H1 (cell line): Measurements from ENCODE around the gene TUT4. TPM values are rescaled to one million over a fixed set of nuclear protein-coding genes. Genes with fewer than 3 reads are reported as not detected.

ENCODE experiments used
- CTCF ChIA-PET: fragments of 300-600 bp; sonication (Branson Sonifier 250); formaldehyde crosslinking; loops from one replicate; lab custom pipeline; 2021; ENCODE audit not compliant: partially characterized antibody; lab: Charles Lee
- POLR2A ChIA-PET: fragments of 300-600 bp; sonication (Branson Sonifier 250); formaldehyde crosslinking; loops from one replicate; lab custom pipeline; 2021; ENCODE audit warnings: inconsistent platforms; ENCODE audit not compliant: partially characterized antibody; lab: Charles Lee
- DNase-seq, 2 experiments: peaks; one replicate each; pipeline versions ENCODE4 v3.0.0 to v3.0.0-alpha.2; 2010 to 2022; ENCODE audit warnings: low spot score in 2 of 2, low read depth in 1 of 2, mixed read lengths in 1 of 2
- FAIRE-seq: peaks from 2 replicates; lab custom pipeline; 2011; peaks lifted over from hg19 to GRCh38; lab: Jason Lieb, UNC
- H2AFZ ChIP-seq: 2 replicates; pipeline ENCODE4 v1.8.1; 2012; ENCODE audit warnings: low read length, inconsistent platforms
- H2AK5ac ChIP-seq: 2 replicates; pipeline ENCODE4 v1.6.1; 2013; ENCODE audit warnings: low read depth, low read length
- H2BK120ac ChIP-seq: replicated peaks from 2 replicates; pipeline ENCODE3; 2013; ENCODE audit warnings: low read depth, low read length, inconsistent platforms
- H2BK12ac ChIP-seq: 2 replicates; pipeline ENCODE4 v1.6.1; 2013; ENCODE audit warnings: low read depth, low read length
- H2BK15ac ChIP-seq: 2 replicates; pipeline ENCODE4 v1.6.1; 2013; ENCODE audit warnings: low read length
- H2BK20ac ChIP-seq: 2 replicates; pipeline ENCODE4 v1.6.1; 2013; ENCODE audit warnings: low read length
- H2BK5ac ChIP-seq: 2 replicates; pipeline ENCODE4 v1.6.1; 2013; ENCODE audit warnings: low read depth, low read length
- H3K14ac ChIP-seq: 2 replicates; pipeline ENCODE4 v1.6.1; 2013; ENCODE audit warnings: inconsistent platforms; ENCODE audit not compliant: insufficient read length
- H3K18ac ChIP-seq: 2 replicates; pipeline ENCODE4 v1.6.1; 2013; ENCODE audit warnings: low read length; ENCODE audit errors: extremely low read depth
- H3K23ac ChIP-seq: 2 replicates; pipeline ENCODE4 v1.6.1; 2013; ENCODE audit warnings: inconsistent platforms; ENCODE audit not compliant: insufficient read length
- H3K23me2 ChIP-seq: 2 replicates; pipeline ENCODE4 v1.6.1; 2013; ENCODE audit warnings: low read depth, low read length
- H3K27ac ChIP-seq: 2 replicates; pipeline ENCODE4 v1.6.1; 2011; ENCODE audit warnings: low read depth, low read length, inconsistent platforms
- H3K27me3 ChIP-seq, 4 experiments: replicated peaks in 1 of 4; 1 replicate in 1 of 4; 2 replicates in 3 of 4; pipeline versions ENCODE4 v1.6.1 to v1.8.1; 2011 to 2013; ENCODE audit warnings: low read length in 3 of 4, mild to moderate bottlenecking in 3 of 4, inconsistent platforms in 2 of 4, mixed read lengths in 2 of 4, moderate library complexity in 1 of 4; ENCODE audit not compliant: control insufficient read depth in 3 of 4, insufficient read depth in 3 of 4; ENCODE audit errors: extremely low read depth in 1 of 4
- H3K36me3 ChIP-seq, 4 experiments: 2 replicates each; pipeline versions ENCODE4 v1.6.1 to v1.8.1; 2011 to 2013; ENCODE audit warnings: mild to moderate bottlenecking in 4 of 4, low read length in 3 of 4, moderate library complexity in 2 of 4, control low read depth in 1 of 4, inconsistent platforms in 1 of 4; ENCODE audit not compliant: insufficient read depth in 4 of 4, control insufficient read depth in 2 of 4
- H3K4ac ChIP-seq: replicated peaks from 2 replicates; pipeline ENCODE3; 2013; ENCODE audit warnings: low read length, low read depth, mixed read lengths, inconsistent platforms; ENCODE audit not compliant: insufficient read length
- H3K4me1 ChIP-seq, 4 experiments: replicated peaks in 1 of 4; 1 replicate in 1 of 4; 2 replicates in 3 of 4; pipeline versions ENCODE4 v1.6.1 to v1.8.1; 2011 to 2013; ENCODE audit warnings: low read length in 3 of 4, inconsistent platforms in 2 of 4, mixed read lengths in 1 of 4; ENCODE audit not compliant: insufficient read depth in 4 of 4, control insufficient read depth in 3 of 4
- H3K4me2 ChIP-seq, 2 experiments: 2 replicates each; pipeline versions ENCODE4 v1.6.1 to v1.8.1; 2011 to 2013; ENCODE audit warnings: low read depth in 2 of 2, low read length in 2 of 2, control low read depth in 1 of 2, inconsistent platforms in 1 of 2, mild to moderate bottlenecking in 1 of 2; ENCODE audit not compliant: insufficient read depth in 1 of 2
- H3K4me3 ChIP-seq, 4 experiments: fragments of 200-600, 300-600 bp in 1 of 4; sonication (generic), shearing (Covaris generic), sonication (Bioruptor Twin) in 1 of 4; 2 replicates each; pipeline versions ENCODE4 v1.5.1 to v1.8.1; 2011 to 2016; ENCODE audit warnings: low read length in 4 of 4, low read depth in 3 of 4, control low read depth in 2 of 4, inconsistent platforms in 2 of 4, mild to moderate bottlenecking in 2 of 4, mixed read lengths in 1 of 4, moderate library complexity in 1 of 4; ENCODE audit not compliant: insufficient read depth in 2 of 4; ENCODE audit errors: extremely low read depth in 1 of 4
- H3K56ac ChIP-seq: replicated peaks from 2 replicates; pipeline ENCODE3; 2013; ENCODE audit warnings: low read depth, mild to moderate bottlenecking, mixed read lengths, low read length, inconsistent platforms; ENCODE audit not compliant: insufficient read length
- H3K79me1 ChIP-seq: 2 replicates; pipeline ENCODE4 v1.6.1; 2013; ENCODE audit warnings: low read depth, low read length, control low read depth
- H3K79me2 ChIP-seq, 2 experiments: 2 replicates each; pipeline versions ENCODE4 v1.6.1 to v1.8.1; 2012 to 2013; ENCODE audit warnings: low read length in 2 of 2, mild to moderate bottlenecking in 2 of 2, inconsistent platforms in 1 of 2; ENCODE audit not compliant: insufficient read depth in 2 of 2, control insufficient read depth in 1 of 2
- H3K9ac ChIP-seq, 4 experiments: replicated peaks in 1 of 4; 1 replicate in 1 of 4; 2 replicates in 3 of 4; pipeline versions ENCODE4 v1.6.1 to v1.8.1; 2011 to 2013; ENCODE audit warnings: low read depth in 3 of 4, low read length in 3 of 4, control low read depth in 2 of 4, mild to moderate bottlenecking in 2 of 4, moderate library complexity in 2 of 4, inconsistent platforms in 1 of 4; ENCODE audit errors: extremely low read depth in 1 of 4
- H3K9me3 ChIP-seq, 2 experiments: 2 replicates each; pipeline versions ENCODE4 v1.6.1 to v1.8.1; 2012 to 2013; ENCODE audit warnings: mild to moderate bottlenecking in 2 of 2, moderate library complexity in 2 of 2, control low read depth in 1 of 2, inconsistent platforms in 1 of 2, low read depth in 1 of 2, low read length in 1 of 2, mixed read lengths in 1 of 2; ENCODE audit not compliant: insufficient read depth in 2 of 2
- H4K20me1 ChIP-seq, 2 experiments: replicated peaks in 1 of 2; 2 replicates each; pipeline versions ENCODE3 to v1.8.1; 2011 to 2013; ENCODE audit warnings: inconsistent platforms in 2 of 2, low read length in 2 of 2, mild to moderate bottlenecking in 1 of 2; ENCODE audit not compliant: insufficient read depth in 2 of 2, control insufficient read depth in 1 of 2
- H4K5ac ChIP-seq: 2 replicates; pipeline ENCODE4 v1.6.1; 2013; ENCODE audit warnings: low read length, low read depth, mixed read lengths, inconsistent platforms; ENCODE audit not compliant: insufficient read length
- H4K8ac ChIP-seq: 2 replicates; pipeline ENCODE4 v1.8.0; 2013; ENCODE audit warnings: mild to moderate bottlenecking, moderate library complexity, low read length, inconsistent platforms; ENCODE audit not compliant: insufficient read depth; ENCODE audit errors: extremely low read depth
- H4K91ac ChIP-seq: replicated peaks from 2 replicates; pipeline ENCODE3; 2013; ENCODE audit warnings: low read length, mixed read lengths, inconsistent platforms; ENCODE audit not compliant: insufficient read length
- SAP30 ChIP-seq: fragments of 300-600 bp; sonication (generic); IDR thresholded peaks from 2 replicates; pipeline ENCODE4 v1.7.1; 2012; ENCODE audit warnings: low read length, moderate library complexity, mild to moderate bottlenecking, inconsistent platforms; ENCODE audit not compliant: insufficient read depth, insufficient replicate concordance
- WGBS, 2 experiments: shearing (Covaris generic) in 1 of 2; methylation state at CpG; one replicate each; pipeline versions ENCODE4 v1.1.6 to v1.1.7; 2013 to 2015; ENCODE audit warnings: low lambda C conversion rate in 2 of 2, mixed read lengths in 2 of 2, inconsistent platforms in 1 of 2, low coverage in 1 of 2, missing lambda C conversion rate in 1 of 2; ENCODE audit not compliant: insufficient replicate concordance in 2 of 2, insufficient coverage in 1 of 2, insufficient read length in 1 of 2; ENCODE audit errors: extremely low coverage in 1 of 2, missing lambda C conversion rate in 1 of 2; 5-methylcytosine and 5-hydroxymethylcytosine counted together
- polyA plus RNA-seq, 7 experiments: library from polyadenylated mRNA; depleted of rRNA in 3 of 7; stranded (reverse) in 5 of 7; unstranded in 2 of 7; fragments of >200 nt in 5 of 7; fragments of 200-250 nt in 2 of 7; gene quantifications; 1 replicate in 5 of 7; 2 replicates in 1 of 7; 4 replicates in 1 of 7; pipeline versions ENCODE4 v1.2.1 to v1.2.3, GENCODE V29; 2011 to 2013; ENCODE audit warnings: missing spikeins in 2 of 7, mixed read lengths in 2 of 7
- total RNA-seq: library from RNA; stranded (reverse); fragmentation: NEBNext Ultra II Directional; extraction: Animal tissue kit (Norgen Biotek cat#: 25700); gene quantifications from 2 replicates; pipeline ENCODE4 v1.2.1, GENCODE V29; 2021

The TUT4 gene
- total and polyA plus RNA-seq, 2 of the 8 experiments (the other 6 are each of a cell fraction or from before 2014, with no cell fraction given): 54.5 to 63.3 TPM

DNA sequence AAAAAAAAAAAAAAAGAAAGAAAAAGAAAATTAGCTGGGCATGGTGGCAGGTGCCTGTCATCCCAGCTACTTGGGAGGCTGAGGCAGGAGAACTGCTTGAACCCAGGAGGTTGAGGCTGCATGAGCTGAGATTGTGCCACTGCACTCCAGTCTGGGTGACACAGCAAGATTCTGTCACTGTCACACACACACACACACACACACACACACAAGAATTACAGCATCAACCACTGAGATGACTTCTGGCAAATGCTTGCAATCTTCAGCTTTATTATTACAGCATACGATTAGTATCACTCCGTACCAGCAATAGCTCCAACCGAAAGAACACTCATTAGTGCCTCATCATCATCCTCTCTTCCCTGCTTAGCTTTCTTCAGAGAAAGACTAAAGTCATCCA is 153.3 kb downstream of the TUT4 start:
- TF ChIP-seq SAP30: no peak
- ChIA-PET POLR2A (interaction anchor here (0.8 to 9.8 kb wide), 6 partner anchors 9 to 157 kb away, joined by 3 to 82 read pairs (median 5); no protein-coding TSS in a partner anchor), CTCF (interaction anchor here (0.6 to 1.1 kb wide), 4 partner anchors 18 to 561 kb away, joined by 3 read pairs; no protein-coding TSS in a partner anchor)
- no peak overlapping the region for H3K56ac ChIP-seq
- H3K79me2 ChIP-seq: peaks cover 2 to 45% of the 10 kb centered on the region in 2 experiments; a peak in 3 of 4 replicates
- H3K79me1 ChIP-seq: peaks cover 5% of the 10 kb centered on the region; the same call in 1 of the 2 replicates
- no peak for FAIRE-seq
- H3K9ac ChIP-seq: no peak overlapping the region
- no peak overlapping the region for H2BK120ac ChIP-seq
- 94% methylated on average over 3 of the region's 3 CpGs; no CpG with 5 or more reads in 1 of the 2 experiments for WGBS, 2 experiments
- no peaks in the 10 kb centered on the region for H3K9me3 ChIP-seq
- H3K36me3 ChIP-seq: peaks cover 30 to 66% (median 57%) of the 10 kb centered on the region in 4 experiments
- no peak overlapping the region for H3K27ac ChIP-seq
- H2BK20ac ChIP-seq: no peak overlapping the region
- peaks cover 5% of the 10 kb centered on the region; the same call in 1 of the 2 replicates for H3K23me2 ChIP-seq
- no peak overlapping the region for H3K18ac ChIP-seq
- H2BK12ac ChIP-seq: no peak overlapping the region
- no peak overlapping the region for H3K14ac ChIP-seq
- no peak overlapping the region for H4K91ac ChIP-seq
- no peak overlapping the region for H3K4ac ChIP-seq
- H2AK5ac ChIP-seq: no peak overlapping the region
- H4K8ac ChIP-seq: no peak overlapping the region
- H3K4me1 ChIP-seq: peaks cover 0 to 4% (median 0%) of the 10 kb centered on the region in 4 experiments; a peak in 1 of 7 replicates
- H4K5ac ChIP-seq: no peak overlapping the region
- peaks cover 6 to 14% of the 10 kb centered on the region in 2 experiments for H4K20me1 ChIP-seq
- no peak overlapping the region for H3K4me3 ChIP-seq
- H2BK5ac ChIP-seq: no peak overlapping the region
- no peak overlapping the region for H2BK15ac ChIP-seq
- H3K4me2 ChIP-seq: no peak overlapping the region
- no peak for DNase-seq
- H2AFZ ChIP-seq: no peak overlapping the region
- no peaks in the 10 kb centered on the region; a peak in 1 of 7 replicates for H3K27me3 ChIP-seq
- H3K23ac ChIP-seq: no peak overlapping the region
